ENCODE measurements around the gene DGKB.

GRCh38 chr7:14717169-14717568 is 185.4 kb downstream of the DGKB start:
- TF ChIP-seq, protein P1, sequence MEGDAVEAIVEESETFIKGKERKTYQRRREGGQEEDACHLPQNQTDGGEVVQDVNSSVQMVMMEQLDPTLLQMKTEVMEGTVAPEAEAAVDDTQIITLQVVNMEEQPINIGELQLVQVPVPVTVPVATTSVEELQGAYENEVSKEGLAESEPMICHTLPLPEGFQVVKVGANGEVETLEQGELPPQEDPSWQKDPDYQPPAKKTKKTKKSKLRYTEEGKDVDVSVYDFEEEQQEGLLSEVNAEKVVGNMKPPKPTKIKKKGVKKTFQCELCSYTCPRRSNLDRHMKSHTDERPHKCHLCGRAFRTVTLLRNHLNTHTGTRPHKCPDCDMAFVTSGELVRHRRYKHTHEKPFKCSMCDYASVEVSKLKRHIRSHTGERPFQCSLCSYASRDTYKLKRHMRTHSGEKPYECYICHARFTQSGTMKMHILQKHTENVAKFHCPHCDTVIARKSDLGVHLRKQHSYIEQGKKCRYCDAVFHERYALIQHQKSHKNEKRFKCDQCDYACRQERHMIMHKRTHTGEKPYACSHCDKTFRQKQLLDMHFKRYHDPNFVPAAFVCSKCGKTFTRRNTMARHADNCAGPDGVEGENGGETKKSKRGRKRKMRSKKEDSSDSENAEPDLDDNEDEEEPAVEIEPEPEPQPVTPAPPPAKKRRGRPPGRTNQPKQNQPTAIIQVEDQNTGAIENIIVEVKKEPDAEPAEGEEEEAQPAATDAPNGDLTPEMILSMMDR (conservative IDR thresholded peaks at IDR 0.05 in 1 of 2, IDR thresholded peaks at IDR 0.05 in 1 of 2; ENCODE audit: extremely low read depth in 1 of 2, insufficient read depth in 1 of 2, low read depth in 1 of 2, low read length in 2 of 2), result no peak
- no peak for TF ChIP-seq EZH2 (IDR thresholded peaks at IDR 0.05; ENCODE audit: borderline replicate concordance, low read length)

All from mammary epithelial cell (primary cell).